ENCODE measurements around the gene CSF2RB.

CSF2RB gene

DNA sequence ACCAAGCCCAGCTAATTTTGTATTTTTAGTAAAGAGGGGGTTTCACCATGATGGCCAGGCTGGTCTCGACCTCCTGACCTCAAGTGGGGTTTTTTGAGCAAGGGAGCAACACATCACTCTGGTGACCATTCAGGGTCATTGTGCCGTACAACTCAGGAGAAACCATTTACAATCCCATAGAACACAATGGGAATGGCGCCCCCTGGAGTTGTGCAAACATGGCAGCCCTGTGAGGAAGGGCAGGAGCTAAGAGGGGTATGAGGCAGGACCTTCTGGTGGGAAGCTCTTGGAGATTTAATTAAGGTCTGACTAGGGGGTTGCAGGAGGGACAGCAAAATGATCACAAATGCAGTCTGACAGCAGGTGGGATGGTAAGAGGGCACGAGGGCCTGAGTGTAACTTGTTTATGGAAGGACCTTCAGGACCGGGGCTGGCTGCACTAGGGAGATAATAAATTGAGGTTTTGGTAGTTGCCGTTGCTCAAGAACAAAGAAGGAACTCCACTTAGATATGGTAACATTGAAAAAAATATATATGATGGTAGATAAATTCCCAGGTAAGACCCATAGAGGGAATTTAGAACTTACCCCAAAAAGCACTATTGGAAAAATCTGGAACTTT is 9.1 kb upstream of the CSF2RB start:
- no peak for DNase-seq (ENCODE audit: low read depth)

DNA sequence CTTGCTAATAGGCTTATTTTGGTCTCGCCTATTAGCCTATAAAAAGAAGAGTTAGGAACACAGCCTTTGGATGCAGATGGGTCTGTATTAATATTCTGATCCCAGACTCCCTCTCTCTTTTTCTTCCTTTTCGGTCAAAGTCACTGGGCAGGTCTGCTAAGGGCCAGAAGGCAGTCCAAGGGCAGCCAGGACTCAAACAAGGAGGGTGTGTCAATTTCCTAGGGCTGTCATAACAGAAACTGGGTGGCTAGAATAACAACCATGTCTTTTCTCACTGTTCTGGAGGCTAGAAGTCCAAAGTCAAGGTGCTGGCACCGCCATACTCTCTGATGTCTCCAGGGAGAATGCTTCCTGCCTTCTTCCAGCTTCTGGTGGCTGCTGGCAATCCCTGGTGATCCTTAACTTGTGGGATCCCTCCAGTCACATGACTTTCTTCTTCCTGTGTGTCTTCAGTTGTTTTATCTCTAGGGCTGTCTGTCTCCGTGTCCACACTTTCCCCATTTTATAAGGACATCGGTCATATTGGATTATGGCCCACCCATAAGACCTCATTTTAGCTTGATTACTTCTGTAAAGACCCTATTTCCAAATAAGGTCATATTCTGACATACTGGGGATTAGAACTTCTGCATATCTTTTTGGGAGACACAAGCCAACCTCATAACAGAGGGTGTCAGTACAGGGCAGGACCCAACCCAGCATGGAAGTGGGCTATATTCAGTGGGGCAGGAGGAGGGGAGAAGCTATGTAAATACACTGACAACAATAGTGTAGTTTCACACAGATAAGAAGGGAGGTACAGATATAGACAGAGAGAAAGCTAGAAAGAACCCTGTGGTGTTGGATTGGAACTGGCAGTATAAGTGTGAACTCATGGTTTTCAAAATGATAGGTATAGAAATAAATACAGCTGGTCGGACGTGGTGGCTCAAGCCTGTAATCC is 5.9 kb upstream of the CSF2RB start:
- no peak for DNase-seq (ENCODE audit: low read depth)
- TF ChIP-seq, protein P1, sequence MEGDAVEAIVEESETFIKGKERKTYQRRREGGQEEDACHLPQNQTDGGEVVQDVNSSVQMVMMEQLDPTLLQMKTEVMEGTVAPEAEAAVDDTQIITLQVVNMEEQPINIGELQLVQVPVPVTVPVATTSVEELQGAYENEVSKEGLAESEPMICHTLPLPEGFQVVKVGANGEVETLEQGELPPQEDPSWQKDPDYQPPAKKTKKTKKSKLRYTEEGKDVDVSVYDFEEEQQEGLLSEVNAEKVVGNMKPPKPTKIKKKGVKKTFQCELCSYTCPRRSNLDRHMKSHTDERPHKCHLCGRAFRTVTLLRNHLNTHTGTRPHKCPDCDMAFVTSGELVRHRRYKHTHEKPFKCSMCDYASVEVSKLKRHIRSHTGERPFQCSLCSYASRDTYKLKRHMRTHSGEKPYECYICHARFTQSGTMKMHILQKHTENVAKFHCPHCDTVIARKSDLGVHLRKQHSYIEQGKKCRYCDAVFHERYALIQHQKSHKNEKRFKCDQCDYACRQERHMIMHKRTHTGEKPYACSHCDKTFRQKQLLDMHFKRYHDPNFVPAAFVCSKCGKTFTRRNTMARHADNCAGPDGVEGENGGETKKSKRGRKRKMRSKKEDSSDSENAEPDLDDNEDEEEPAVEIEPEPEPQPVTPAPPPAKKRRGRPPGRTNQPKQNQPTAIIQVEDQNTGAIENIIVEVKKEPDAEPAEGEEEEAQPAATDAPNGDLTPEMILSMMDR (IDR thresholded peaks at IDR 0.05; ENCODE audit: control insufficient read depth, insufficient read depth, low read depth, low read length, missing control alignments): no peak
- H3K4me3 ChIP-seq (ENCODE audit: control insufficient read depth, low read depth, low read length): no peak overlapping the region

More for the DNA sequence above, 9.1 kb upstream of the CSF2RB start:
- TF ChIP-seq, protein P1 (IDR thresholded peaks at IDR 0.05; ENCODE audit: control insufficient read depth, insufficient read depth, low read depth, low read length, missing control alignments): no peak
- H3K4me3 ChIP-seq (ENCODE audit: control insufficient read depth, low read depth, low read length): no peak overlapping the region

DNA sequence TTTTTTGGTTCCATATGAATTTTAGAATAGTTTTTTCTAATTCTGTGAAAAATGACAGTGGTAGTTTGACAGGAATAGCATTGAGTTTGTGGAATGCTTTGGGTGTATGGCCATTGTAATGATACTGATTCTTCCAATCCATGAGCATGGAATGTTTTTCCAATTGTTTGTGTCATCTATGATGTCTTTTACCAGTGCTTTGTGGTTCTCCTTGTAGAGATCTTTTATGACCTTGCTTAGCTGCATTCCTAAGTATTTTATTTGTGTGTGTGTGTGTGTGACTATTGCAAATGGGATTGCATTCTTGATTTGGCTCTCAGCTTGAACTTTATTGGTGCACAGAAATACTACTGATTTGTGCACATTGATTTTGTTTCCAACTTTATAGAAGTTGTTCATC is 3.0 kb upstream of the CSF2RB start:
- TF ChIP-seq, protein P1 (IDR thresholded peaks at IDR 0.05; ENCODE audit: control insufficient read depth, insufficient read depth, low read depth, low read length, missing control alignments): no peak
- DNase-seq (ENCODE audit: low read depth): peak; percentile 21
- no peak overlapping the region for H3K4me3 ChIP-seq (ENCODE audit: control insufficient read depth, low read depth, low read length)

GRCh38 chr22:36911887-36912661 is 1.4 kb upstream of the CSF2RB start:
- no peak overlapping the region for H3K4me3 ChIP-seq (ENCODE audit: control insufficient read depth, low read depth, low read length)
- no peak for DNase-seq (ENCODE audit: low read depth)
- TF ChIP-seq, protein P1 (IDR thresholded peaks at IDR 0.05; ENCODE audit: control insufficient read depth, insufficient read depth, low read depth, low read length, missing control alignments): no peak

GRCh38 chr22:36912694-36913426 is 568 bp upstream of the CSF2RB start:
- no peak for DNase-seq (ENCODE audit: low read depth)
- no peak overlapping the region for H3K4me3 ChIP-seq (ENCODE audit: control insufficient read depth, low read depth, low read length)
- TF ChIP-seq, protein P1 (IDR thresholded peaks at IDR 0.05; ENCODE audit: control insufficient read depth, insufficient read depth, low read depth, low read length, missing control alignments): no peak

GRCh38 chr22:36914390-36914752 is 943 bp downstream of the CSF2RB start:
- H3K4me3 ChIP-seq (ENCODE audit: control insufficient read depth, low read depth, low read length): no peak overlapping the region
- TF ChIP-seq, protein P1 (IDR thresholded peaks at IDR 0.05; ENCODE audit: control insufficient read depth, insufficient read depth, low read depth, low read length, missing control alignments): no peak
- DNase-seq (ENCODE audit: low read depth): no peak
